NT2/D1 (cell line): ENCODE measurements around the gene RNPS1.

Experiments used
- SUZ12 ChIP-seq: IDR thresholded peaks from 2 replicates; pipeline ENCODE4 v1.6.1; 2011; ENCODE audit not compliant: insufficient read length, insufficient read depth; ENCODE audit errors: extremely low read depth
- YY1 ChIP-seq: IDR thresholded peaks from 2 replicates; pipeline ENCODE4 v1.6.1; 2011; ENCODE audit not compliant: insufficient read length, insufficient read depth
- ZNF274 ChIP-seq: IDR thresholded peaks from 2 replicates; pipeline ENCODE4 v1.6.1; 2011; ENCODE audit warnings: mild to moderate bottlenecking, low read depth, low read length

- TF ChIP-seq YY1 (no peak), ZNF274 (no peak), SUZ12 (no peak)
Measured at GRCh38 chr16:2270588-2271470, 2.9 kb upstream of the RNPS1 start.
